Measurements from ENCODE around the gene MAPK14. TPM values are rescaled to one million over a fixed set of nuclear protein-coding genes. Genes with fewer than 3 reads are reported as not detected.

Gene MAPK14
- total and polyA plus RNA-seq, 9 of the 15 experiments (the other 6 are each of a cell fraction or from before 2014, with no cell fraction given), result 8.8 to 62.7 (median 35.5) TPM

GRCh38 chr6:36099869-36100483 lies 72.4 kb downstream of the MAPK14 start (continued):
- TF ChIP-seq POLR2G (IDR thresholded peaks at IDR 0.05; ENCODE audit: low read depth, low read length) (no peak), ARNT (IDR thresholded peaks at IDR 0.05) (0 out of 4 replicates have a peak, but pooled peaks of 1 of the 2 experiments have one; percentile 27), MTA2 (IDR thresholded peaks at IDR 0.05; ENCODE audit: low read depth) (peak; percentile 41; the same call in 1 of the 2 replicates), PKNOX1 (IDR thresholded peaks at IDR 0.05) (peak; percentile 82), MAX (CRISPR knock-in tag; IDR thresholded peaks at IDR 0.05) (no peak; the same call in 1 of the 2 replicates), SMARCE1 (IDR thresholded peaks at IDR 0.05) (peak; percentile 62; the same call in 1 of the 2 replicates), E2F6 (IDR thresholded peaks at IDR 0.05; ENCODE audit: borderline replicate concordance in 1 of 2, extremely low read depth in 1 of 2, insufficient read depth in 1 of 2, insufficient read length in 1 of 2, low read depth in 1 of 2, low read length in 1 of 2, poor library complexity in 1 of 2, severe bottlenecking in 1 of 2) (peak in 1 of 2 experiments; percentile 47), TCF3 (CRISPR knock-in tag; IDR thresholded peaks at IDR 0.05) (peak; percentile 60), CXXC5 (CRISPR knock-in tag; IDR thresholded peaks at IDR 0.05) (0 out of 2 replicates have a peak, but pooled peaks have one; percentile 37), NCOR1 (IDR thresholded peaks at IDR 0.05) (peak; percentile 57), ATF3 (IDR thresholded peaks at IDR 0.05) (no peak), ATF3 (CRISPR knock-in tag; conservative IDR thresholded peaks at IDR 0.05) (no peak), ADNP (tag; IDR thresholded peaks at IDR 0.05) (no peak), ZFX (CRISPR knock-in tag; IDR thresholded peaks at IDR 0.05) (no peak), FOXK2 (conservative IDR thresholded peaks at IDR 0.05 in 1 of 2, IDR thresholded peaks at IDR 0.05 in 1 of 2; ENCODE audit: low read depth in 2 of 2) (0 out of 4 replicates have a peak, but pooled peaks of 1 of the 2 experiments have one; percentile 15), CHAMP1 (IDR thresholded peaks at IDR 0.05) (no peak), ZNF24 (IDR thresholded peaks at IDR 0.05) (no peak), POLR2AphosphoS5 (IDR thresholded peaks at IDR 0.05; ENCODE audit: control insufficient read depth, insufficient read depth, low read depth, low read length) (peak; percentile 68), JUND (IDR thresholded peaks at IDR 0.05; ENCODE audit: borderline replicate concordance, low read depth, low read length) (peak; percentile 29; the same call in 1 of the 2 replicates), JUND (tag; IDR thresholded peaks at IDR 0.05; ENCODE audit: borderline replicate concordance, low read depth, low read length) (0 out of 3 replicates have a peak, but pooled peaks have one; percentile 9), SNRNP70 (optimal IDR thresholded peaks at IDR 0.05; ENCODE audit: low read depth, low read length) (no peak)
